Measurements from ENCODE around the gene ACSL5. TPM values are rescaled to one million over a fixed set of nuclear protein-coding genes. Genes with fewer than 3 reads are reported as not detected.

ACSL5 gene
- total RNA-seq, 1 experiment from 2014 or later = not detected

GRCh38 chr10:112466802-112467201 lies 92.9 kb downstream of the ACSL5 start:
- Histone ChIP-seq H2BK5ac (ENCODE audit: insufficient read length, low read length) (no peak overlapping the region), H3T11ph (ENCODE audit: low read length) (no peak overlapping the region), H4K20me1 (ENCODE audit: control insufficient read depth, insufficient read depth, insufficient read length) (no peaks in the 10 kb centered on the region), H4K8ac (replicated peaks; ENCODE audit: insufficient read length, low read depth, low read length) (no peak overlapping the region), H2BK15ac (ENCODE audit: low read depth, low read length) (no peak overlapping the region), H4K5ac (ENCODE audit: insufficient read length, low read depth, low read length) (no peak overlapping the region), H2BK20ac (ENCODE audit: low read depth, low read length, poor library complexity, severe bottlenecking) (no peak overlapping the region), H3K9me3 (ENCODE audit: control insufficient read depth, low read depth, low read length) (no peaks in the 10 kb centered on the region), H3K27me3 (ENCODE audit: insufficient read depth, low read length) (no peaks in the 10 kb centered on the region), H3K18ac (ENCODE audit: insufficient read length, low read depth, low read length) (no peak overlapping the region), H3K27ac (ENCODE audit: insufficient read length, low read depth, low read length) (no peak overlapping the region), H3K23ac (ENCODE audit: insufficient read length, low read depth, low read length) (no peak overlapping the region), H3K9ac (ENCODE audit: extremely low read depth, insufficient read length, low read length) (no peak overlapping the region), H3K79me2 (ENCODE audit: insufficient read depth, low read length) (no peaks in the 10 kb centered on the region), H3K14ac (ENCODE audit: insufficient read depth, low read length) (no peak overlapping the region), H3K4ac (ENCODE audit: low read depth, low read length) (no peak overlapping the region), H2AK5ac (ENCODE audit: insufficient read length, low read length) (no peak overlapping the region), H3K56ac (ENCODE audit: insufficient read length, low read depth, low read length) (no peak overlapping the region), H4K91ac (ENCODE audit: insufficient read length, low read depth, low read length) (no peak overlapping the region), H2BK12ac (ENCODE audit: insufficient read length, low read depth, low read length) (no peak overlapping the region), H3K79me1 (ENCODE audit: insufficient read depth, low read depth, low read length, poor library complexity, severe bottlenecking) (no peaks in the 10 kb centered on the region), H3K4me1 (ENCODE audit: insufficient read depth, low read length) (no peaks in the 10 kb centered on the region), H2AFZ (ENCODE audit: low read length) (no peak overlapping the region), H3K4me2 (ENCODE audit: insufficient read depth, insufficient read length, low read length) (no peak overlapping the region), H2BK120ac (ENCODE audit: low read depth, low read length, poor library complexity, severe bottlenecking) (no peak overlapping the region), H3K23me2 (ENCODE audit: insufficient read length, low read depth, low read length, poor library complexity, severe bottlenecking) (no peaks in the 10 kb centered on the region)
- Mint-ChIP-seq H3K4me3 (no peak overlapping the region), H3K27ac (no peak overlapping the region), H3K4me1 (peaks cover 0 to under 1% of the 10 kb centered on the region in 2 experiments; a peak in 2 of 4 replicates), H3K27me3 (ENCODE audit: low read depth) (no peaks in the 10 kb centered on the region), H3K9me3 (peaks cover 6 to 8% of the 10 kb centered on the region in 2 experiments; a peak in 4 of 5 replicates), H3K36me3 (ENCODE audit: insufficient read depth in 1 of 3, low read depth in 3 of 3) (peaks cover 19 to 32% (median 25%) of the 10 kb centered on the region in 3 experiments)
- TF ChIP-seq, protein P1, sequence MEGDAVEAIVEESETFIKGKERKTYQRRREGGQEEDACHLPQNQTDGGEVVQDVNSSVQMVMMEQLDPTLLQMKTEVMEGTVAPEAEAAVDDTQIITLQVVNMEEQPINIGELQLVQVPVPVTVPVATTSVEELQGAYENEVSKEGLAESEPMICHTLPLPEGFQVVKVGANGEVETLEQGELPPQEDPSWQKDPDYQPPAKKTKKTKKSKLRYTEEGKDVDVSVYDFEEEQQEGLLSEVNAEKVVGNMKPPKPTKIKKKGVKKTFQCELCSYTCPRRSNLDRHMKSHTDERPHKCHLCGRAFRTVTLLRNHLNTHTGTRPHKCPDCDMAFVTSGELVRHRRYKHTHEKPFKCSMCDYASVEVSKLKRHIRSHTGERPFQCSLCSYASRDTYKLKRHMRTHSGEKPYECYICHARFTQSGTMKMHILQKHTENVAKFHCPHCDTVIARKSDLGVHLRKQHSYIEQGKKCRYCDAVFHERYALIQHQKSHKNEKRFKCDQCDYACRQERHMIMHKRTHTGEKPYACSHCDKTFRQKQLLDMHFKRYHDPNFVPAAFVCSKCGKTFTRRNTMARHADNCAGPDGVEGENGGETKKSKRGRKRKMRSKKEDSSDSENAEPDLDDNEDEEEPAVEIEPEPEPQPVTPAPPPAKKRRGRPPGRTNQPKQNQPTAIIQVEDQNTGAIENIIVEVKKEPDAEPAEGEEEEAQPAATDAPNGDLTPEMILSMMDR (conservative IDR thresholded peaks at IDR 0.05) = no peak
- WGBS (ENCODE audit: extremely low coverage, insufficient read length, low lambda C conversion rate) = no CpG with 5 or more reads among the region's 3 CpGs
- DNase-seq = no peak

Measured in H9 (cell line).